ENCODE measurements around the gene MAD1L1. TPM values are rescaled to one million over a fixed set of nuclear protein-coding genes. Genes with fewer than 3 reads are reported as not detected.
A peak's percentile ranks its signal among the peaks of the same experiment; 100 is the strongest.

Gene MAD1L1
- total and polyA plus RNA-seq, 2 of the 8 experiments (the other 6 are each of a cell fraction or from before 2014, with no cell fraction given) = 40.4 to 44.6 TPM

DNA sequence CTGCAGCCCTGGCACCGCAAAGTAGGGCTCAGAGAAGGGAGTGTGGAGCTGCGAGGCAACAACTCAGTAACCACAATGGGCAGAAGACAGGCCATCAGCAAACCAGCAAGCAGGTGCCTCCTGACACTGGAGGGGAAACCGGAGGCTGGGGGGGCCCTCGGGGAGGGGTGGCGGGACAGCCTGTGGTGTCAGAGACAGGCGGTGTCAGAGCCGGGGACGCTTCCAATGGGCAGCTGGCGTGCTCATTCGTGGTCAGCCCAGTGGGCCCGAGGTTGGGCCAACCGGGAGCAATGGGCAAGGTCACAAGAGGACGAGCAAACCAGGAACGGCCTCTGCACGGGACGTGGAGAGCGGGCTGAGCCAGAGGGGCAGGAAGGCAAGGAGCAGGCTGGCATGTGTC lies 158.1 kb downstream of the MAD1L1 start:
- H2AK5ac ChIP-seq (ENCODE audit: low read depth, low read length) = no peak overlapping the region
- H2BK20ac ChIP-seq (ENCODE audit: low read length) = no peak overlapping the region
- H4K20me1 ChIP-seq (replicated peaks in 1 of 2; ENCODE audit: control insufficient read depth in 1 of 2, insufficient read depth in 2 of 2, low read length in 2 of 2) = peaks cover 2 to 9% of the 10 kb centered on the region in 2 experiments
- no peak overlapping the region for H3K4me3 ChIP-seq (ENCODE audit: extremely low read depth in 1 of 4, insufficient read depth in 2 of 4, low read depth in 3 of 4, low read length in 4 of 4)
- no peaks in the 10 kb centered on the region for H3K9me3 ChIP-seq (ENCODE audit: insufficient read depth in 2 of 2, low read depth in 1 of 2, low read length in 1 of 2)
- ChIA-PET CTCF (ENCODE audit: partially characterized antibody) (interaction anchor here (0.8 to 1.9 kb wide), 2 partner anchors 11 kb away, joined by 3 to 6 read pairs; no protein-coding TSS in a partner anchor), POLR2A (ENCODE audit: partially characterized antibody) (no interaction called here)
- H3K36me3 ChIP-seq (ENCODE audit: control insufficient read depth in 2 of 4, insufficient read depth in 4 of 4, low read length in 3 of 4) = no peaks in the 10 kb centered on the region
- 98% methylated on average over 8 of the region's 17 CpGs; no CpG with 5 or more reads in 1 of the 2 experiments for WGBS, 2 experiments (ENCODE audit: extremely low coverage in 1 of 2, insufficient coverage in 1 of 2, insufficient read length in 1 of 2, insufficient replicate concordance in 2 of 2, low coverage in 1 of 2, low lambda C conversion rate in 2 of 2, missing lambda C conversion rate in 1 of 2)
- H3K27ac ChIP-seq (ENCODE audit: low read depth, low read length) = no peak overlapping the region
- no peaks in the 10 kb centered on the region for H3K27me3 ChIP-seq (replicated peaks in 1 of 4; ENCODE audit: control insufficient read depth in 3 of 4, extremely low read depth in 1 of 4, insufficient read depth in 3 of 4, low read length in 3 of 4)
- no peak overlapping the region; the same call in 1 of the 2 replicates for H2BK5ac ChIP-seq (ENCODE audit: low read depth, low read length)
- H3K79me2 ChIP-seq (ENCODE audit: control insufficient read depth in 1 of 2, insufficient read depth in 2 of 2, low read length in 2 of 2) = no peaks in the 10 kb centered on the region
- H2AFZ ChIP-seq (ENCODE audit: low read length) = no peak overlapping the region
- FAIRE-seq = no peak
- no peaks in the 10 kb centered on the region; the same call in 1 of the 2 replicates for H3K23me2 ChIP-seq (ENCODE audit: low read depth, low read length)
- H3K4ac ChIP-seq (replicated peaks; ENCODE audit: insufficient read length, low read depth, low read length) = no peak overlapping the region
- DNase-seq (ENCODE audit: low read depth in 1 of 2, low spot score in 2 of 2) = no peak
- no peak overlapping the region for H3K14ac ChIP-seq (ENCODE audit: insufficient read length)
- peak overlapping the region; percentile 71; the same call in 1 of the 2 replicates for H4K8ac ChIP-seq (ENCODE audit: extremely low read depth, insufficient read depth, low read length)
- H3K56ac ChIP-seq (replicated peaks; ENCODE audit: insufficient read length, low read depth, low read length) = no peak overlapping the region
- no peak overlapping the region for H3K4me2 ChIP-seq (ENCODE audit: insufficient read depth in 1 of 2, low read depth in 2 of 2, low read length in 2 of 2)
- no peak overlapping the region for H4K91ac ChIP-seq (replicated peaks; ENCODE audit: insufficient read length, low read length)
- H2BK15ac ChIP-seq (ENCODE audit: low read length) = no peak overlapping the region
- H4K5ac ChIP-seq (ENCODE audit: insufficient read length, low read depth, low read length) = no peak overlapping the region
- no peak for TF ChIP-seq KDM1A (IDR thresholded peaks at IDR 0.05; ENCODE audit: borderline replicate concordance, low read length)
- no peak for TF ChIP-seq HDAC6 (IDR thresholded peaks at IDR 0.05; ENCODE audit: low read depth, low read length)
- TF ChIP-seq GTF2F1 (IDR thresholded peaks at IDR 0.05; ENCODE audit: borderline replicate concordance, low read depth, low read length) = no peak
- no peak for TF ChIP-seq NRF1 (IDR thresholded peaks at IDR 0.05; ENCODE audit: low read depth, low read length)
- no peak for TF ChIP-seq YY1 (IDR thresholded peaks at IDR 0.05; ENCODE audit: low read depth, low read length)
- TF ChIP-seq TAF7 (optimal IDR thresholded peaks at IDR 0.05; ENCODE audit: borderline replicate concordance, low read depth, low read length) = no peak
- no peak for TF ChIP-seq POLR2A (IDR thresholded peaks at IDR 0.05; ENCODE audit: control extremely low read depth in 1 of 2, low read depth in 2 of 2, low read length in 2 of 2)
- TF ChIP-seq SIRT6 (IDR thresholded peaks at IDR 0.05; ENCODE audit: low read length) = no peak
- no peak for TF ChIP-seq CBX5 (IDR thresholded peaks at IDR 0.05; ENCODE audit: low read depth, low read length)
- TF ChIP-seq, protein P1, sequence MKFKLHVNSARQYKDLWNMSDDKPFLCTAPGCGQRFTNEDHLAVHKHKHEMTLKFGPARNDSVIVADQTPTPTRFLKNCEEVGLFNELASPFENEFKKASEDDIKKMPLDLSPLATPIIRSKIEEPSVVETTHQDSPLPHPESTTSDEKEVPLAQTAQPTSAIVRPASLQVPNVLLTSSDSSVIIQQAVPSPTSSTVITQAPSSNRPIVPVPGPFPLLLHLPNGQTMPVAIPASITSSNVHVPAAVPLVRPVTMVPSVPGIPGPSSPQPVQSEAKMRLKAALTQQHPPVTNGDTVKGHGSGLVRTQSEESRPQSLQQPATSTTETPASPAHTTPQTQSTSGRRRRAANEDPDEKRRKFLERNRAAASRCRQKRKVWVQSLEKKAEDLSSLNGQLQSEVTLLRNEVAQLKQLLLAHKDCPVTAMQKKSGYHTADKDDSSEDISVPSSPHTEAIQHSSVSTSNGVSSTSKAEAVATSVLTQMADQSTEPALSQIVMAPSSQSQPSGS (IDR thresholded peaks at IDR 0.05; ENCODE audit: low read length) = no peak
- no peak for TF ChIP-seq EP300 (IDR thresholded peaks at IDR 0.05; ENCODE audit: borderline replicate concordance in 1 of 2, low read depth in 2 of 2, low read length in 2 of 2)
- H3K23ac ChIP-seq (ENCODE audit: insufficient read length) = no peak overlapping the region
- no peak overlapping the region for H3K9ac ChIP-seq (replicated peaks in 1 of 4; ENCODE audit: extremely low read depth in 1 of 4, low read depth in 3 of 4, low read length in 3 of 4)
- no peak overlapping the region for H2BK120ac ChIP-seq (replicated peaks; ENCODE audit: low read depth, low read length)
- H3K79me1 ChIP-seq (ENCODE audit: low read depth, low read length) = peaks cover 2% of the 10 kb centered on the region
- H3K4me1 ChIP-seq (replicated peaks in 1 of 4; ENCODE audit: control insufficient read depth in 3 of 4, insufficient read depth in 4 of 4, low read length in 3 of 4) = no peaks in the 10 kb centered on the region; a peak in 2 of 7 replicates
- H2BK12ac ChIP-seq (ENCODE audit: low read depth, low read length) = no peak overlapping the region
- no peak overlapping the region for H3K18ac ChIP-seq (ENCODE audit: extremely low read depth, low read length)
